Hematopoietic multipotent progenitor cell (in vitro differentiated cells): ENCODE results near the gene HEMK1. TPM values are rescaled to one million over a fixed set of nuclear protein-coding genes. Genes with fewer than 3 reads are reported as not detected.

Source experiments
- DNase-seq, 3 donors: peaks; one replicate each; pipeline ENCODE4 v3.0.0-alpha.2; 2011 to 2015; ENCODE audit warnings: low read depth in 2 of 3, low spot score in 2 of 3
- total RNA-seq: library from RNA; depleted of rRNA; stranded (reverse); fragments of >200 nt; gene quantifications from one replicate; pipeline ENCODE4 v1.2.3, GENCODE V29; 2012

HEMK1 gene
- total RNA-seq, 1 donor, result 10.0 TPM

GRCh38 chr3:50630394-50630793 lies 61.1 kb downstream of the HEMK1 start:
- no peak for DNase-seq

DNA sequence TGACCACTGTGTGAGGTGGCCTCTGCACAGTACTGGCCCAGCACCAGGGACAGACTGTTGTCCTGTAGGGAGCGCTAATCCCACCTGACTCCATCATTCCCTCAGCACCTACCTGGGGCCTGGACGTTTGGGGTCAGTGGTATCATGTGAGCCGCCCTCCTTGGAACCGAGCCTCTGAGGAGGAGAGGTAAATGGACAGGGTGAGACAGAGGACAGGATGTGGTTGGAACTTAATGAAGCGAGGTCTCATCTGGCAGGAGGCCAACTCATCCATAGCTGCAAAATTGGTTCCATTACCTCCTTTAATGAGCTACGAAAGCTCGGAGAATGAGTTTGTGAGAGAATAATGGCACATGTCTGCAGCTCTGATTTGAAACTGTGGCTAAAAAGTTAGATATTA lies 61.6 kb downstream of the HEMK1 start:
- DNase-seq, result no peak

DNA sequence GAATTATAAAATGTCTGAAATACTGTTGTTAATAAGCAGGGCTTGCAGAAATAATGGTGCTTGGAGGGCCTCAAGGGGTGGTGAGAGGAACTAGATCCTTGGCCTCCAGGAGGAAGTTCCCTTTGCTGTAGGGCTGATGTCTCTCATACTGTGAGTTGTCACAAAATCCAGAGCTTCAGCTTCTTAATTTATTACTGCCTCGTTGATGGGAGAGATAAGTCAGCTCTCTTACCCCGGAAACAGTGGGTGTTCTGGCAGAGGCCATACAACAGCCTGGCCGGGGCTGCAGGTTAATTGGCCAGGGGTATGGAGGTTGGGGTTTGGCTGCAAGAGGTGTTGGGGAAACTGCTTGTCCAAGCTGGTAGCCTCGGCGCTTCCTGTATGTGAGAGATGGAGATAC lies 63.1 kb downstream of the HEMK1 start:
- peak in 2 of 3 donors; percentile 47 to 78 for DNase-seq

- DNase-seq, result no peak
These were observed 64.0 kb downstream of the HEMK1 start for GRCh38 chr3:50633230-50633790.

GRCh38 chr3:50635066-50635465 lies 65.7 kb downstream of the HEMK1 start:
- no peak for DNase-seq

DNA sequence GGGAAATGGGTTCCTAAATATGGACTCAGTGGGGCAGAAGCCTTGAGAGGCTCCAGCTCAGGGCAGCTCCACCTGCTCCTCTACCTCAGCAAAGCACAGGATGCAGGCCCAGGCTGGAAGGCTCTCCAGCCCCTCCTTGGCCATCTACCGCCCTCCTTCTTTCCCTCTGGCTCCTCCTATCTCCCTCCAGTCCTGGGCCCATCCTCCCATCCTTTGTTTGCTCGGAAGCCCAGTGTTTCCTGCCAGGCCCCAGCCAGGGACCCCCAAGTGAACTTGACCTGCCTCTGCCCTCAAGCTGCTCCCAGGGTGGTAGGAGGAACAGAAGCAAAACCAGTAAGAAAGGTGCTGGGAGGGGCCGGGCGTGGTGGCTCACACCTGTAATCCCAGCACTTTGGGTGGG lies 67.7 kb downstream of the HEMK1 start:
- DNase-seq, result no peak

GRCh38 chr3:50637945-50638344 lies 68.6 kb downstream of the HEMK1 start:
- DNase-seq, result no peak

DNA sequence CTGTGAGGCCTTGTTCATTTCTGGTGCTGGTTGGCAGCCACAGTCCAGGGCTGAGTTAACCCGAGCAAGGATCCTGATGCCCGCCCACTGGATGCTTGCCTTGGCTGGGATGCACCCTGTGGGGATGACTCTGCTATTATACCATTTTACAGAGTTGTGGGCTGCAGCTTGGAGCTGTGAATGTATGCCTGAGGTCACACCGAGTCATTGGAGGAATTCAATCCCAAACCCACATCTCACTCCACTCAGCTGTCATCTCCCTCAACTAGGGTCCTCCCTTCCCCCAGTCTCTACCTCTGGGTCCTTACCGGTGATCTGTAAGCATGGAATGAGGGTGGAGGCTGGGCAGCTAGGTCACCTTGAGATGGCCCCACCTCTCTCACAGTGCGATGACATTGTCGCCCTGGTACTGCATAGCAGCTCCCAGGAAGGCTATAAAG lies 69.8 kb downstream of the HEMK1 start:
- DNase-seq, result no peak

DNA sequence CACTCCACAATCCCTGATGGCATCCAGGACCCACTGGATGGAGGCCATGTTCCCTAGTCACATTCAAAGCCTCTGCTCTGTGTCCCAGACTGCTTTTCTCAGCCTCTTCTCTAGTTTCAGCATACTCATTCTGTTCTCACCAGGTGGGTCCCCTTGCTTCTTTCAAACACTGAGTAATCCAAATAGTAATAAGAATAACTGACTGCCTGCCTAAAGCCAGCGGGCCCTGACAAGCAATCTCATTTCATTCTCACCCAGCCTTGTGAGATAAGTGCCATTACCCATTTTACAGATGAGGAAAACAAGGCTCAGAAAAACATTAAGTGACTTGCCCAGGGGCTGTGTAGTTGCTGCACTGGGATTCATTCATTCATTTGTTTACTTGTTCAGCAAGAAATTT lies 73.1 kb downstream of the HEMK1 start:
- no peak for DNase-seq

GRCh38 chr3:50644561-50644960 lies 75.2 kb downstream of the HEMK1 start:
- no peak for DNase-seq

GRCh38 chr3:50645378-50645777 lies 76.1 kb downstream of the HEMK1 start:
- DNase-seq, result no peak

Other genes with a start within 250 kb of the HEMK1 start
- 39.9 TPM for gene HYAL2, start 246.8 kb upstream of the HEMK1 start, total RNA-seq
- gene TUSC2, start 241.3 kb upstream of the HEMK1 start, total RNA-seq, result 28.8 TPM
- 217 TPM for gene RASSF1, start 228.7 kb upstream of the HEMK1 start, total RNA-seq
- 3.8 TPM for gene ZMYND10, start 223.8 kb upstream of the HEMK1 start, total RNA-seq
- gene NPRL2, start 218.7 kb upstream of the HEMK1 start, total RNA-seq, result 39.9 TPM
- 57.6 TPM for gene CYB561D2, start 218.7 kb upstream of the HEMK1 start, total RNA-seq
- 49.3 TPM for gene TMEM115, start 210.0 kb upstream of the HEMK1 start, total RNA-seq
- 1.1 TPM for gene CACNA2D2, start 65.9 kb upstream of the HEMK1 start, total RNA-seq
- gene C3orf18, start 1.8 kb upstream of the HEMK1 start, total RNA-seq, result 6.2 TPM
- gene CISH, start 42.3 kb downstream of the HEMK1 start, total RNA-seq, result 17.8 TPM
- gene MAPKAPK3, start 47.6 kb downstream of the HEMK1 start, total RNA-seq, result 263 TPM
- 1.3 TPM for gene DOCK3, start 105.4 kb downstream of the HEMK1 start, total RNA-seq